CD4-positive, alpha-beta T cell treated with Interleukin-4 for 1 hour (primary cell): ENCODE measurements around the gene SLC44A5.
"Not testable (repeated sequence)": the region's sequence is repeated elsewhere in the genome, so short reads cannot be mapped to it uniquely, and the experiment has no call there.

Source experiments
- DNase-seq, 2 donors: peaks; one replicate each; pipeline ENCODE4 v3.0.0-alpha.2; 2020 to 2022

The SLC44A5 gene

GRCh38 chr1:75611014-75611413, at the start of gene SLC44A5:
Gene SLC44A5, minus strand, starts transcription at chr1:75611114. Its CDS starts 69,667 bp downstream, at chr1:75541447.
- no peak for DNase-seq

GRCh38 chr1:75655931-75656330, 45.0 kb upstream of the SLC44A5 start:
- no peak for DNase-seq

GRCh38 chr1:75647183-75647582, 36.3 kb upstream of the SLC44A5 start:
- not testable (repeated sequence) for DNase-seq

- not testable (repeated sequence) for DNase-seq
These were observed 34.2 kb upstream of the SLC44A5 start for GRCh38 chr1:75645153-75645552.

- DNase-seq: no peak
These were observed 32.5 kb upstream of the SLC44A5 start for GRCh38 chr1:75643460-75643859.

GRCh38 chr1:75641325-75641724, 30.4 kb upstream of the SLC44A5 start:
- no peak for DNase-seq

- no peak for DNase-seq
These were observed 29.2 kb upstream of the SLC44A5 start for GRCh38 chr1:75640137-75640536.

- DNase-seq: peak in 1 of 2 donors; percentile 9
These were observed 21.5 kb upstream of the SLC44A5 start for GRCh38 chr1:75632350-75632949.

- DNase-seq: no peak
These were observed 20.1 kb upstream of the SLC44A5 start for GRCh38 chr1:75630998-75631397.

GRCh38 chr1:75630004-75630594, 19.2 kb upstream of the SLC44A5 start:
- no peak for DNase-seq

GRCh38 chr1:75625795-75626194, 14.9 kb upstream of the SLC44A5 start:
- no peak for DNase-seq

- DNase-seq: no peak
These were observed 7.5 kb upstream of the SLC44A5 start for GRCh38 chr1:75618382-75618781.

GRCh38 chr1:75616436-75617433, 5.8 kb upstream of the SLC44A5 start:
- DNase-seq: no peak

- DNase-seq: no peak
These were observed 4.9 kb upstream of the SLC44A5 start for GRCh38 chr1:75615613-75616435.

GRCh38 chr1:75614399-75614756, 3.5 kb upstream of the SLC44A5 start:
- DNase-seq: no peak

- no peak for DNase-seq
These were observed 3.0 kb upstream of the SLC44A5 start for GRCh38 chr1:75613916-75614315.

GRCh38 chr1:75612976-75613375, 2.1 kb upstream of the SLC44A5 start:
- no peak for DNase-seq

GRCh38 chr1:75602486-75602885, 8.4 kb downstream of the SLC44A5 start:
- DNase-seq: no peak

- no peak for DNase-seq
These were observed 10.1 kb downstream of the SLC44A5 start for GRCh38 chr1:75600781-75601180.

- DNase-seq: no peak
These were observed 16.6 kb downstream of the SLC44A5 start for GRCh38 chr1:75594327-75594726.

GRCh38 chr1:75593457-75593856, 17.5 kb downstream of the SLC44A5 start:
- DNase-seq: not testable (repeated sequence)

GRCh38 chr1:75589637-75590036, 21.3 kb downstream of the SLC44A5 start:
- DNase-seq: no peak
